GM19099 (cell line): ENCODE measurements around the gene TAGLN2.

Experiments
- POLR2A ChIP-seq: IDR thresholded peaks from 3 replicates; pipeline ENCODE4 v1.6.1; 2011; ENCODE audit warnings: low read depth; ENCODE audit not compliant: insufficient read length; ENCODE audit errors: extremely low read depth

TAGLN2 gene

GRCh38 chr1:159869173-159869572 lies 56.1 kb downstream of the TAGLN2 start:
- no peak for TF ChIP-seq POLR2A

GRCh38 chr1:159868766-159869165 lies 56.5 kb downstream of the TAGLN2 start:
- no peak for TF ChIP-seq POLR2A
